GM18520 (cell line): ENCODE measurements around the gene PTPRM.

Source experiments
- ATAC-seq: cut with Tn5 transposase; IDR thresholded peaks from one replicate; pipeline ENCODE4 v1.9.1; 2021; ENCODE audit not compliant: unreplicated experiment

The PTPRM gene

DNA sequence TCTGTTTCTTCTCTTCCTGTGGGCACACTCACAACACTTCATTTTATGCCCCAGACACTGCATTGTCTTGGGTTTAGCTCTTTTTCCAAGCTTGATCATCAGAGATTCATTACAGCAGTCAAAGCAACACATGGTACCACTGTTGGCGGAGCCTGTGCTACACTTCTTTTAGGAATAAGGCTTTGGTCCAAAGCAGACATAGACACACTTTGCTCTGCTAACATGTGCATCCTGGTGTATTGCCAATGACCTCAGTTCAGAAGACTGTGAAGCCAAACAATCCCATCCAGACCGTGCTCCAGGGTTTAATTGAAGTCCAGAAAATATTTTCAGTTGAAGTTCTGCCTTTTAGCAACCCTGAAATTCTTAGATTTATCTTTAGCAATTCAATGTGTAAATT lies 687.5 kb downstream of the PTPRM start:
- ATAC-seq, result no peak

DNA sequence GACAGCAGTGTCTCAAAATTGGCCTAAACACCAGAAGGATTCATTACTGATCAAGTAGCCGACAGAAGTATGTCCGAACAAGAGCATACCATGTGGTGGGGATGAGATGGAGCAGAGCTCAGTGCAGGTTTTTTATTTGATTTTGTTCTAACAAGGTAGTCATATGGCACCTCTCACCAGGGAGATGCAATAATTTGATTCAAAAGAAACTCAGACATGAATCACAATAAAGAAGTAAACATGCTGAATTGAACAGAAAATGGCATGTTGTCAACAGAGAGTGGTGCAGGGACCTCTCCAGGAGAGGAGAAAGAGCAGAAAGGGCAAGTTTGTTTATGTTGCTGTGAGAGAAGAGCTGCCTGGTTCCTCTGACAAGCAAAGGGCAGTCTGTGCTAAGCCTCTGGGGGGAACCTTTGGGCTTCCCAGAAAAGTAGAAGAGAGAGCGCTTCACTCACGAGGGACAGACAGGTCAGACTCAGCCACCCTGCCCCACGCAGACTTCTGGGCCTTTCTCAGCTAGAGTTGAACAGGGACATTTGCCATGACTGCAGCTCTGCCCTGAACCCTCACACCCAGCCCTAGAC lies 690.8 kb downstream of the PTPRM start:
- ATAC-seq, result no peak

- no peak for ATAC-seq
Observed at GRCh38 chr18:8260319-8260718, 693.2 kb downstream of the PTPRM start.

- no peak for ATAC-seq
Observed at GRCh38 chr18:8260827-8261226, 693.7 kb downstream of the PTPRM start.

GRCh38 chr18:8261651-8262091 lies 694.6 kb downstream of the PTPRM start:
- ATAC-seq, result no peak

- ATAC-seq, result no peak
Observed at GRCh38 chr18:8262221-8262620, 695.1 kb downstream of the PTPRM start.

DNA sequence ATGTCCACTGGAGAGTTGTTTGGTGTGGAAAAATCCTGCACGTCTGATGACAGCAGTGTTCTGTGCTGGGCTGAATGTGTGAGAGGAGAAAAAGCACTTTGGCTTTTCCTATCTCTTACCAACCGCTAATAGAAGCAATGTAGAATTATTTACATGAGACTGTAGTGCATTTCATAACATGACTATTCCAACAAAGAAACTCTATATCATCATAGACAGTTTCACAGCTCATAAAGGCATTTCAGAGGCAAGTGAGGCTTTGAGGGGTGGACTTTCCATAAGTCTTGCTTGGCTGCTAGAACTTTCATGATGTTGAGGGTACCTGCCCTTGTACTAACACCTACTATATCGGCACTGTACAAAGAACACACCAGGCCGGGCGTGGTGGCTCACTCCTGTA lies 697.0 kb downstream of the PTPRM start:
- ATAC-seq, result no peak

GRCh38 chr18:8264861-8265411 lies 697.8 kb downstream of the PTPRM start:
- no peak for ATAC-seq

DNA sequence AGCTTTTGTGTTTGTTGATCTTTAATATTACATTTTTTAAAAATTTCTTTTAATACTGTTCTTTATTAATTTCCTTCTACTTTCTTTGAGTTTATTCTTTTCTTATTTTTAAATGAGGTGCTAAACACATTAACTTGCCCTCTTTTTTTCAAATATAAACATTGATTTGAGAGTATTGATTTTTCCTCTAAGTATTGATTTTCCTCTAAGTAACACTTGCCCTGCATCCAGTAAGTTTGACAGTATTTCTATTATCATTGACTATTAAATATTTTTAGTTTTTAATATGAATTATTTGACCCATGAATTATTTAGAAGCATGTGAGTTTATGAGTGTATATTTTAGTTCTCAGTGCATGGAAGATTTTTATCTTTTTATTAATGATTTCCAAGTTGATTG lies 705.1 kb downstream of the PTPRM start:
- no peak for ATAC-seq

GRCh38 chr18:8274370-8274769 lies 707.3 kb downstream of the PTPRM start:
- no peak for ATAC-seq

DNA sequence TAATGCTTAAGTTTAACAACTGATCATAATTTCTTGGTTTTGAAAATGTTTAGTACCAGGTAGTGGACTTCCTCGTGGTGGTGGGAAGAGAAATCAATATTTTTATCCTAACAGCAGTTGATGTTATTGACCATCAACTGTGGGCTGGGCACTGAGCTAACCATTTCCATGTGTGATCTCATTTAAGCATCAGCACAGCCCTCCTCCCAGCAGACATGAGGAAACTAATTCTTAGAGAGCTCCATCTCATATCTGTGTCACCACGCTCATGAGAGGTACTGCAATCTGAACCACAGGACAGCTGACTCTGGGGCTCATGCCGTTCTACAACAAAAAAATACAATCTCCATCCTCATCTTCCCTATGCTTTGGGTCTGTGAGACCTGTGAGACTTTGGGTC lies 709.3 kb downstream of the PTPRM start:
- no peak for ATAC-seq

DNA sequence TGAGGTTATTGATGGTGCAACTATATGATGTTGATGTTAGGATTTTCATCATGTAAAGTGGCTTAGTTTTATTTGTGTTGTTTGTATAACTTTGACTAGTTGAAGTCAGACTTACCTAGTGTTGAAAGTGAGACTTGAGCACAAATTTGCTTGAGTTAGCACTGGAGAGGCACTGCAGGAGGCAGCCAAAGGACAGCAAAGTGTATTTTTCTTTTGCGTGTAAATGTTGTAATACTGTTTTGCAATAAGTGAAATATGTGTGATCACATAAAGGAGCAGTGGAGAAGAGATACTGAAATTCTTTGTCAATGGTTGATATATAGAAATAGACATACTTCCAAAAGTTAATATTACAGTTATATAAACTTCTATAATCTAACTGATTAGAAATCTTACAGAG lies 710.2 kb downstream of the PTPRM start:
- no peak for ATAC-seq

DNA sequence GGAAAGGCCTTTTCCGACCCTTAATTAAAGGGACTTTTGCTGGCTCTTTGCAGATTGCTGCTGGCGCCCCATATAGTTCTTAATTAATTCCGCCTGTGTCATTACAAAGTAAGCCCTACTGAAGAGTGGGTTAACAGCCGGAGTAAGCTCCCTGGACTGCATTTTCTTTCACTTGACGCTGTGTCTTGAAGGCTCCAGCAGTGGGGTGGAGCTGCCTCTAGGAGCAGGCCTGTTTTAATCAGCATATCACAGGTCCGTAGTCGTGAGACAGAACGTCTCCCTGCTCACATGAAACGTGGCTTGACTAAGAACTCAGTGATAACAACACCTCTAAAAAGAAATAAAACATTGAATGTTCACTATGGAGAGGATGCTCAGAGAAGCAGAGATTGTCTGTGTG lies 712.2 kb downstream of the PTPRM start:
- no peak for ATAC-seq

DNA sequence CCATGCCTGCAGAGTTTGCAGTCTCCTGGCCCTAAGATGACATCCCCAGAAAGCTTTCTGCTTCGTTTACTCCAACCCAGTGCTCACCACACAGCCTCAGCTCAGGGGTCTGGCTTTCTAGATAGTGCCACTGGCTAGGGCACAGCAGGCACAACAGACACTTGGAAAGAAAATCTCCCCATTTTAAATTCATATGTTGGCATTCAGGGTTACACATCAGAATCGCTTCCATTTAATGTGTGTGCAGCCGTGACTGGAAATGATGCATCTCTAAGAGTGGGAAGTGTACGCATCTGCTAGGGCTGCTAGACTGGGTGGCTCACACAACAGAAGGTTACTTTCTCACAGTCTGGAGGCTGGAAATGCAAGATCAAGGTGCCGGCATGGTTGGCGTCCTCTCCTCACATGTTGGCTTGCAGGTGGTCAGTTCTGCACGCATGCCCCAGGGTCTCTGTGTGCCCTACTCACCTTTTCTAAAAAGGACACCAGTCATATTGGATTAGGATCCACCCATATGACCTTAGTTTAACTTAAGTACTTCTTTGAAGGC lies 712.7 kb downstream of the PTPRM start:
- no peak for ATAC-seq

GRCh38 chr18:8283891-8284585 lies 716.9 kb downstream of the PTPRM start:
- ATAC-seq, result no peak

- ATAC-seq, result no peak
Observed at GRCh38 chr18:8286303-8286702, 719.2 kb downstream of the PTPRM start.

- ATAC-seq, result no peak
Observed at GRCh38 chr18:8287196-8287885, 720.2 kb downstream of the PTPRM start.

- ATAC-seq, result no peak
Observed at GRCh38 chr18:8288472-8289195, 721.5 kb downstream of the PTPRM start.

- no peak for ATAC-seq
Observed at GRCh38 chr18:8290435-8290834, 723.3 kb downstream of the PTPRM start.

GRCh38 chr18:8290913-8291312 lies 723.8 kb downstream of the PTPRM start:
- ATAC-seq, result no peak

GRCh38 chr18:8293184-8293583 lies 726.1 kb downstream of the PTPRM start:
- ATAC-seq, result no peak
